ENCODE data around the gene DDR2.

DDR2 gene

DNA sequence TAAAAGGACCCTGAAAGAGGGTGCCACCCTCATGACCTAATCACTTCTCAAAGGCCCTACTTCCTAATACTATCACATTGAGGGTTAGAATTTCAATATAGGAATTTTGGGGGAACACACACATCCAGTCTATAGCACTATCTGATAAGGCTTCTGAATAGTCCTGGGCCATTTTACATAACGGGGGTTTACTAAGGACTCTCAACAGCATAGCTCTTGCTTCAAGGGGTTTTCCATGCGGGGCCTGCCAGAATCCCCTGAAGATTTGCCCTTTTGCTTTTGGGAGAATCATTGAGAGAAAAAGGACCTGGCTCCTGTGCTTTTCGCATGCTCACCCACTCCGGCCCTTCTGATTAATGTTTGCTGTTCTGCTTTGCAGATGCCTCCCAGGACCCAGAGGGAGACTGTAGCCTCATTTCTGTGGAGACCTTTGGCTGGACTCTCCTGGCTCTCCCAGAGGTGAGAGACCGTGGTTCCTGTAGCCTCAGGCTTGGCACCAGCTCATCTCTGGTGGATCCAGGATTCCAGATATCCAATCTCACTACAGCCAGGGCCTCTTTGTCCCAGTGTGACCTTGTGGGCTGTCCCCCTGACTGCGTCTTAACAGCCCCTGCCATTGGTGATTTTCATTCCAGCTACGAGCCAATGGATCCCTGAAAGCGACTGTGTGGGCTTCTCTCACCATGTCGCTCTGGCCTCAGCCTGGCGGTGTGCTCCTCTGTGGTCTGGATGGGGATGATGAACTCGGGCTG lies 72.6 kb downstream of the DDR2 start:
- TF ChIP-seq ISL1 (CRISPR knock-in tag; IDR thresholded peaks at IDR 0.05) = no peak
- no peak for TF ChIP-seq TCF4 (CRISPR knock-in tag; IDR thresholded peaks at IDR 0.05; ENCODE audit: borderline replicate concordance)
- TF ChIP-seq, protein P1, sequence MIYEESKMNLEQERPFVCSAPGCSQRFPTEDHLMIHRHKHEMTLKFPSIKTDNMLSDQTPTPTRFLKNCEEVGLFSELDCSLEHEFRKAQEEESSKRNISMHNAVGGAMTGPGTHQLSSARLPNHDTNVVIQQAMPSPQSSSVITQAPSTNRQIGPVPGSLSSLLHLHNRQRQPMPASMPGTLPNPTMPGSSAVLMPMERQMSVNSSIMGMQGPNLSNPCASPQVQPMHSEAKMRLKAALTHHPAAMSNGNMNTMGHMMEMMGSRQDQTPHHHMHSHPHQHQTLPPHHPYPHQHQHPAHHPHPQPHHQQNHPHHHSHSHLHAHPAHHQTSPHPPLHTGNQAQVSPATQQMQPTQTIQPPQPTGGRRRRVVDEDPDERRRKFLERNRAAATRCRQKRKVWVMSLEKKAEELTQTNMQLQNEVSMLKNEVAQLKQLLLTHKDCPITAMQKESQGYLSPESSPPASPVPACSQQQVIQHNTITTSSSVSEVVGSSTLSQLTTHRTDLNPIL (CRISPR knock-in tag; IDR thresholded peaks at IDR 0.05; ENCODE audit: low read depth) = no peak
- TF ChIP-seq, protein P2, sequence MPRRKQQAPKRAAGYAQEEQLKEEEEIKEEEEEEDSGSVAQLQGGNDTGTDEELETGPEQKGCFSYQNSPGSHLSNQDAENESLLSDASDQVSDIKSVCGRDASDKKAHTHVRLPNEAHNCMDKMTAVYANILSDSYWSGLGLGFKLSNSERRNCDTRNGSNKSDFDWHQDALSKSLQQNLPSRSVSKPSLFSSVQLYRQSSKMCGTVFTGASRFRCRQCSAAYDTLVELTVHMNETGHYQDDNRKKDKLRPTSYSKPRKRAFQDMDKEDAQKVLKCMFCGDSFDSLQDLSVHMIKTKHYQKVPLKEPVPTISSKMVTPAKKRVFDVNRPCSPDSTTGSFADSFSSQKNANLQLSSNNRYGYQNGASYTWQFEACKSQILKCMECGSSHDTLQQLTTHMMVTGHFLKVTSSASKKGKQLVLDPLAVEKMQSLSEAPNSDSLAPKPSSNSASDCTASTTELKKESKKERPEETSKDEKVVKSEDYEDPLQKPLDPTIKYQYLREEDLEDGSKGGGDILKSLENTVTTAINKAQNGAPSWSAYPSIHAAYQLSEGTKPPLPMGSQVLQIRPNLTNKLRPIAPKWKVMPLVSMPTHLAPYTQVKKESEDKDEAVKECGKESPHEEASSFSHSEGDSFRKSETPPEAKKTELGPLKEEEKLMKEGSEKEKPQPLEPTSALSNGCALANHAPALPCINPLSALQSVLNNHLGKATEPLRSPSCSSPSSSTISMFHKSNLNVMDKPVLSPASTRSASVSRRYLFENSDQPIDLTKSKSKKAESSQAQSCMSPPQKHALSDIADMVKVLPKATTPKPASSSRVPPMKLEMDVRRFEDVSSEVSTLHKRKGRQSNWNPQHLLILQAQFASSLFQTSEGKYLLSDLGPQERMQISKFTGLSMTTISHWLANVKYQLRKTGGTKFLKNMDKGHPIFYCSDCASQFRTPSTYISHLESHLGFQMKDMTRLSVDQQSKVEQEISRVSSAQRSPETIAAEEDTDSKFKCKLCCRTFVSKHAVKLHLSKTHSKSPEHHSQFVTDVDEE (CRISPR knock-in tag; IDR thresholded peaks at IDR 0.05) = no peak
- no peak for TF ChIP-seq RARB (CRISPR knock-in tag; IDR thresholded peaks at IDR 0.05)
- TF ChIP-seq SNAI2 (CRISPR knock-in tag; IDR thresholded peaks at IDR 0.05) = no peak
- no peak for TF ChIP-seq ZC3H10 (CRISPR knock-in tag; IDR thresholded peaks at IDR 0.05)
- no peak for TF ChIP-seq PATZ1 (CRISPR knock-in tag; IDR thresholded peaks at IDR 0.05; ENCODE audit: borderline replicate concordance)
- ATAC-seq = no peak

- no peak for TF ChIP-seq ESRRG (CRISPR knock-in tag; IDR thresholded peaks at IDR 0.05)
- no peak for TF ChIP-seq PATZ1 (CRISPR knock-in tag; IDR thresholded peaks at IDR 0.05; ENCODE audit: borderline replicate concordance)
- no peak for TF ChIP-seq TCF4 (CRISPR knock-in tag; IDR thresholded peaks at IDR 0.05; ENCODE audit: borderline replicate concordance)
- no peak for TF ChIP-seq BACH2 (CRISPR knock-in tag; IDR thresholded peaks at IDR 0.05; ENCODE audit: borderline replicate concordance)
- no peak for ATAC-seq
Measured at GRCh38 chr1:162706003-162706402, 73.7 kb downstream of the DDR2 start.

DNA sequence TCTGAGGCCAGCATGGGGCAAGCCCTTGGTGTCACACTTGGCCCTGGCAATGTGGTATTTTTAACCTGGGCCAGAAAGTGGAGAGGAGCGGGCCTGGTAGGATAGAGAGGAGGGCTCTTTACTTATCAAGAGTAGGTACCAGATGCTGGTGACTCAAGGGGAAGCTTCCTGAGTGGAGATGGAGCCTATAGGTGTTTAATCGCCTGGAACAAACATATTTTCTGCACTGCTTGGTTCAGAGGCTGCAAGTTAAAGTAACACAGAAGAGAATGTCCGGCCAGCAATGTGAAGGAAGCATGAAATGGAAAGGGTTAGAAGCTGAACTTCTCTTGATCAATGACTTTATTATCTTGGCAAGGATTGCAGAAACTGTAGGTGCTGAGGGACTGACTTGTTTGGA lies 74.3 kb downstream of the DDR2 start:
- TF ChIP-seq ZNF70 (CRISPR knock-in tag; IDR thresholded peaks at IDR 0.05) = no peak
- TF ChIP-seq OSR1 (CRISPR knock-in tag; IDR thresholded peaks at IDR 0.05) = no peak
- ATAC-seq = no peak

GRCh38 chr1:162708286-162708685 lies 76.0 kb downstream of the DDR2 start:
- ATAC-seq = no peak
- TF ChIP-seq ZNF70 (CRISPR knock-in tag; IDR thresholded peaks at IDR 0.05) (no peak), TCF4 (CRISPR knock-in tag; IDR thresholded peaks at IDR 0.05; ENCODE audit: borderline replicate concordance) (no peak), ZFP3 (CRISPR knock-in tag; IDR thresholded peaks at IDR 0.05) (no peak), ZNF565 (CRISPR knock-in tag; conservative IDR thresholded peaks at IDR 0.05; ENCODE audit: low read depth) (no peak), ARNTL (CRISPR knock-in tag; IDR thresholded peaks at IDR 0.05; ENCODE audit: borderline replicate concordance, low read depth) (no peak), RARB (CRISPR knock-in tag; IDR thresholded peaks at IDR 0.05) (no peak), GLIS3 (CRISPR knock-in tag; IDR thresholded peaks at IDR 0.05) (no peak), PATZ1 (CRISPR knock-in tag; IDR thresholded peaks at IDR 0.05; ENCODE audit: borderline replicate concordance) (no peak), ZC3H10 (CRISPR knock-in tag; IDR thresholded peaks at IDR 0.05) (no peak), ISL1 (CRISPR knock-in tag; IDR thresholded peaks at IDR 0.05) (no peak), SNAI2 (CRISPR knock-in tag; IDR thresholded peaks at IDR 0.05) (no peak), BACH2 (CRISPR knock-in tag; IDR thresholded peaks at IDR 0.05; ENCODE audit: borderline replicate concordance) (no peak), TOX (CRISPR knock-in tag; IDR thresholded peaks at IDR 0.05; ENCODE audit: borderline replicate concordance) (no peak), OSR1 (CRISPR knock-in tag; IDR thresholded peaks at IDR 0.05) (no peak), PPARA (CRISPR knock-in tag; IDR thresholded peaks at IDR 0.05; ENCODE audit: borderline replicate concordance) (no peak), ESRRG (CRISPR knock-in tag; IDR thresholded peaks at IDR 0.05) (no peak)
- TF ChIP-seq, protein P1 (CRISPR knock-in tag; IDR thresholded peaks at IDR 0.05; ENCODE audit: low read depth) = no peak
- TF ChIP-seq, protein P2 (CRISPR knock-in tag; IDR thresholded peaks at IDR 0.05) = no peak

Data from SK-N-SH treated with all-trans-retinoic acid at 6 μM for 48 hours (cell line).